ENCODE measurements around the gene GPR35.

DNA sequence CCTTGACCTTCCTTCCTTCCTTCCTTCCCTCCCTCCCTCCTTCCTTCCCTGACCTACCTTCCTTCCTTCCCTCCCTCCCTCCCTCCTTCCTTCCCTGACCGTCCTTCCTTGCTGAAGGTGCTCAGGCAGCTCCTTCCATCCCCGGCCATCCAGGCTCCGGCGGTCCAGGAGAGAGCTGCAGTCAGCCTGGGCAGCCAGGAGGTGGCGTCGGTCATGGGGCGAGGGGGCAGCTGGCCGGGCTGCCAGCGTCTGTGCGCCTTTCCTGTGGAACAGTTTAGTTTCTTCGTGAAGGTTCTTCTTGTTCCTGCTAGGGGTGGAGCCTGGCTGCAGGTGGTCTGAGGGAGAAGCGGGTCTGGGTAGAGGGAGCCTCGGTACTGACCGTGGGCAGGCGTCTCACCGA, 15.7 kb downstream of the GPR35 start:
- TF ChIP-seq, protein P1, sequence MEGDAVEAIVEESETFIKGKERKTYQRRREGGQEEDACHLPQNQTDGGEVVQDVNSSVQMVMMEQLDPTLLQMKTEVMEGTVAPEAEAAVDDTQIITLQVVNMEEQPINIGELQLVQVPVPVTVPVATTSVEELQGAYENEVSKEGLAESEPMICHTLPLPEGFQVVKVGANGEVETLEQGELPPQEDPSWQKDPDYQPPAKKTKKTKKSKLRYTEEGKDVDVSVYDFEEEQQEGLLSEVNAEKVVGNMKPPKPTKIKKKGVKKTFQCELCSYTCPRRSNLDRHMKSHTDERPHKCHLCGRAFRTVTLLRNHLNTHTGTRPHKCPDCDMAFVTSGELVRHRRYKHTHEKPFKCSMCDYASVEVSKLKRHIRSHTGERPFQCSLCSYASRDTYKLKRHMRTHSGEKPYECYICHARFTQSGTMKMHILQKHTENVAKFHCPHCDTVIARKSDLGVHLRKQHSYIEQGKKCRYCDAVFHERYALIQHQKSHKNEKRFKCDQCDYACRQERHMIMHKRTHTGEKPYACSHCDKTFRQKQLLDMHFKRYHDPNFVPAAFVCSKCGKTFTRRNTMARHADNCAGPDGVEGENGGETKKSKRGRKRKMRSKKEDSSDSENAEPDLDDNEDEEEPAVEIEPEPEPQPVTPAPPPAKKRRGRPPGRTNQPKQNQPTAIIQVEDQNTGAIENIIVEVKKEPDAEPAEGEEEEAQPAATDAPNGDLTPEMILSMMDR (IDR thresholded peaks at IDR 0.05; ENCODE audit: insufficient read depth, low read depth, low read length): no peak
- no peak for TF ChIP-seq EZH2 (IDR thresholded peaks at IDR 0.05; ENCODE audit: insufficient read depth, low read length)
